HG03432 (cell line): ENCODE measurements around the gene SLC25A26.

ENCODE experiments used
- ATAC-seq: cut with Tn5 transposase; IDR thresholded peaks from one replicate; pipeline ENCODE4 v1.9.1; 2021; ENCODE audit warnings: mild to moderate bottlenecking, moderate library complexity; ENCODE audit not compliant: unreplicated experiment

The SLC25A26 gene

DNA sequence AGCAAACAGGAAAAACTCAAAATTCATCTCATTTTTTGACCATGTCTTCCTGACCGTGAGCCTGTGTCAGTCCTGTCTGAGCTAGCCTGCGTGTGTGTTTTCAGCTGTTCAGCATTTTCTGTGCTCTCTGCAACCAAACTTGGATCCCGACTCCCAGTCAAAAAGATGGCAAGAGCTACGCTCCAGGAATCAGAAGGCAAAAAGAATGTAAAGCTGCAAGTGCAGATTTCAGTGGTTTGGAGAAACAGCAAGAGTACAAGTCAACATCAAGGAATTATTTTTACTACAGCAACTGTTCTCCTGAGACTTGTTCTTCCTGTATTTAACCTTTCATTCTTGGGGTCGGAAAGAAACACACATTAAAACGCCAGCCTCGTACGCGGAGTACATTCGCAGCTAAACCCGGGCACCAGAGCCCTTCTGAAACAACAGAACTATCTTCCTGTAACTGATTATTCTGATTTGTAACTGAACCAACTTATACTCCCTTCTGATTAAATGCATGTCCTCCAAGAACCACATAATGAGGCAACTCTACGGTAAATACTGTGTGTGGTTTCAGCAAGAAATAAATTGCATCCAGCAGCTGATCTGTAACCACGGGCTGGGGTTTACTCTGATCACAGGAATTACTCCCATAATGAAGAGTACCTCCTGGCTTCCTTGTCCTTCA is 172.7 kb downstream of the SLC25A26 start:
- peak; percentile 21 for ATAC-seq

DNA sequence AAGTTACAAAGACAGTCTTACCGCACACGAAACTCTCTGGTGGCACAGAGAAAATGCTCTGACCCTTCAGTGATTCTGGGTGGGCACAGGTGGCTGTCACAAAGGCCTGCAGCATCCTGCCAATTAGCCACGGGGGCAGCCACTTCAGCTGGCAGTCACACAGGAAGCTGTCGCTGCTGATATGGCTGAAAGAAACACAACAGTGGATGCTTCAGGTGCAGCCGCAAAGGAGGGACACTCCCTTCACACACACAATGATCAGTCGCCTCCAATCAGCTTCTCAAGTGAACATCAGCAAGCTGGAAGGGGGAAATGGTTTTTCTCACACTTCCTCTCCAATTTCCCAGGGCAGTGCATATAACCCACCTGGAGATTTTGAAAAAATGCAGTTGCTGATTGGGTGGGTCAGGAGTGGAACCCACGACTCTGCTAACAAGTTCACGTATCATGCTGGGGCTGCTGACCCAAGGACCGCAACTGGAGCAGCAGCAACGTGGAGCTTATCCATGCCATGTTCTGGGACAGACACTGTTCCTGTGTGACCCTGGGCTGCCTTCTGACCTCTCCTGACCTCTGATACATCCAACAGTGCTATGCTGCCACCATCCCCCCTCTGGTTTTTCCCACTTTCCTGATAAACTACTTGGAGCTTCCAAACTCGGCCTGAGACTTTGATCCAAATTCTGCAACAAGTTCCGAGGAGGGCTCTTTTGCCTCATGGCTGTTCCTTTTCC is 173.4 kb downstream of the SLC25A26 start:
- ATAC-seq, result peak; percentile 89

DNA sequence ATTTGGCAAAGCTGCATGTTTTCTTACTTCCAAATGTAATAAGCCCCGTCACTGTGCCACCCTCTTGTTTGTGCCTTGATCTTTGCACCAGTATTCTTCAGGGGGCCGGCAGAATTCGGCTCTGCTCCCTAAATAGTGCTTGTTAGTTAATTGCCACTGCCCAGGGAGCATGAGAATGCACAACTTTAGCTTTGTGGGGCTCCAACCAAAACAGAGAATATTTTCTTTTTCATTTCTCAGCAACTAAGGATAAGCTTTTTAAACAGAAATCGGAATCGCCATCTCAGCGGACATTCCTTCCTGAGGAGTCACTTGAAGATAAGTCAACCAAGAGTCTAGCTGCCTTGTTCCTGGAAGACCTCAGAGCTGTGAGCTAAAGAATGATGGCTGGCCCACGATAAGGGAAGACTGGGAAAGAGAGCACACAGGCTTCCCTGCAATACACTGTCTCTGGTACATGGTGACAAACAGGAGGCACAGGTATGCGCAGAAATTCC is 174.0 kb downstream of the SLC25A26 start:
- no peak for ATAC-seq

DNA sequence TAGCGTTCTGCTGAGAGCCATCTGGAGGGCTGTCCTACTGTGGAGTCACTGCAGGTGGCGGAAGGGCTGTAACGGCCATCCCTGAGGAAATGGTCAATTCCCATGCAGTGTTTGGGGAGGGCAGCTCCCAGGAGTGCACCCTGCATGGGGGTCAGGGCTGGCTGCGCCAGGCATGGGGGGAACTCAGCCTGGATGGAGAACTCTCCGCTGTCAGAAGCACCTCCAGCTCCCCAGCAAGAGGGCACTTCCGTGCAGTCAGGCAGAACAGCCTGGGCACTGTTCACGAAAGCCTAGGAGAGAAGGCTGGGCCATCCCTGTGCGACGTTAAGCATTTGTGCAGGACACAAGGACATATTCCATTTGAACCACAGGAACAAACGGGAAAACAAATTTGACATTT is 174.8 kb downstream of the SLC25A26 start:
- ATAC-seq, result no peak

DNA sequence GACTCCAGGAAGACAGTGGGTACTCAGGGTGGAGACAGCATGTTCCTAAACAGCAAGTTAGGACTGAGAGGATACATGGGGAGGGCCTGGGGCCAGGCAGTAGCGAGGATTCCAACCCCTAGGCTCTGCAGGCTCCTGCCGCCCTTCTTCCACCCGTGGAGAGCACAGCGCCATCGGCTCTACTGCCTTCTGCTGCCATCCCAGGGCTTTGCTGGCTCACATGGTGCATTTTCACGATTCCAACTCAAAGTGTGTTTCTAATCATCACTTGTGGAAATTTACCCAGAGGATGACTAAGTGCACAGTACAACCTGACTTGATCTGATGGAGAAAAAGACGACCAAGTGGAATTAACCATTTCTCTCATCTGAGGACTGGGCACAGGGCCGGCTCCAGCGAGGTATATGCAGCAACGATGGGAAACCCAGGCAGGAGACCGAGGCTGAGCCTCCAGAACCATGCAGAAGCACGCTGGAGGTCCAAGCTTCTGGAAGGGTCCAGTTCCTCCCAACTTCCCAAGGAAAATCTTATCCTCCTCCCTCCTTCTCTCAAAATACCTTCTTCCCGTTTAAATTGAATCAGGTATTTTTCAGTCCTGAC is 175.5 kb downstream of the SLC25A26 start:
- no peak for ATAC-seq

DNA sequence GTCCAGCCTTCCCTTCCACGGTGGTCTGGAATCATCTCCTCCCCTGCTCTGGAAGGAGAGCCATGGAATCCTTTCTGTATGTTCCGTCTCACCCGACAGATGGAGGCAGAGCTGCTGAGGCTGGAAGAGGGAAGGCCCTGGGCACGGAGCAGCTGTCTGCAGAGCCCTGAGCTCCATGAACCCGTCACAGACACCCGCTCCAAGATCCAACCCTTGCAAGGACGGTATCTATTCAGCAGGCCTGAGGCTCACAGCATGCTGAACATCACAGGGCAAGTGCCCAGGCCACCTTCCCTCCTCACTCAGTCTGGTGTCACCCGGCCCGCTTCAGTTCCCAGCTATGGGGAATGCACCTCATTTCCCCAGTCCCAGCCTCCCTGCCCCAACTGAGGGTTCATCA is 176.1 kb downstream of the SLC25A26 start:
- no peak for ATAC-seq

DNA sequence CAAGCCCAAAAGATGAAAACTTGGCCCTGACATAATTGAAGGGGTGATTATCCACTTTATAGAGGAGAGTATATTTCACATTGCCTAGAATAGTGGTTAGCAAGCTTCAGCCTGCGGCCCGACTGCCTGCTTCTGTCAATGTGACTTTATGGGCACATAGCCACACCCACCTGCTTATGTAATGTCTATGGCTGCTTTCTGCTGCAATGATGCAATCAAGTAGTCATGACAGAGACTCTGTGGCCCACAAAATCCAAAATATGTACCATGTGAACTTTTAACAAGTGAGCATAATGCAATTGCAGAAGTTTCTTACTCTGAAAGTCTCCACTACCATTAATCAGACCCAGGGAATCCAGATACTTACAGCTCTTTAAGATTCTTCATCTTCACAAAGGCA is 176.9 kb downstream of the SLC25A26 start:
- no peak for ATAC-seq

DNA sequence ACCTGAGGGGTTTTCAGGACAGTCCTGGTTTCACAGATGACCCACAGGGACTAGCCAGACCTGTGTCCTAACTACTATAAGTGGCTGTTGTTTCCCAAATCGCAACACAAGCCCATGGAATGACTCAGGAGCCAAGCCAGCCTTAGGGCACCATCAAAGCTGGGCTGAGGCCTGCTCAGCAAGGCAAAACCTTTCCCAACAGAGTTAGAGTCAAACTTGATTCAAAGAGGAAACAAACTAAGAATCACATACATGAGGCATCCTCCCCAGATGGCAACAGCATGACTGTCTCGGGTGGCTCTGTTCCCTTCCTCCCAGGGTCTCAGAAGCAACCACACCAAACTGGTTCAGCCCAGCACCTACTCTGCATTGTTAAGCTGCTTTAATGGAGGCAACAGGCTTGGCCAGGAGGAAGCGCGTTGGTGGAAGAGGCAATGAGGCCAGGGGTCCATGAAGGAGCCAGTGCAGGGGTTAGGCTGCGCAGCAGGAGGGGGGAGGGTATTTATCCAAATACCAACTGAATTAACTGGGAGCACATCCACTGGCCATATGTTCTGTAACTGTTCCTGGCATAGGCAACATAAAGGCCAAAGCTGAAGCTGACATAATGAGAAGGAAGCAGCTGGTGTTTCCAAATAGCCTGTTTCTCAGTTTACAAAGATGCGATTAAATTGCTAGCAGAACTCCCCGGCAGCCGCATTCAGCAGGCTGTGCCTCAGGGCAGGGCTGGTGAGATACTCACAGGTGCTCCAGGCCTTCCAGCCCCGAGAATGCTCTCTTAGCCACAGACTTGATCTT is 177.6 kb downstream of the SLC25A26 start:
- no peak for ATAC-seq

DNA sequence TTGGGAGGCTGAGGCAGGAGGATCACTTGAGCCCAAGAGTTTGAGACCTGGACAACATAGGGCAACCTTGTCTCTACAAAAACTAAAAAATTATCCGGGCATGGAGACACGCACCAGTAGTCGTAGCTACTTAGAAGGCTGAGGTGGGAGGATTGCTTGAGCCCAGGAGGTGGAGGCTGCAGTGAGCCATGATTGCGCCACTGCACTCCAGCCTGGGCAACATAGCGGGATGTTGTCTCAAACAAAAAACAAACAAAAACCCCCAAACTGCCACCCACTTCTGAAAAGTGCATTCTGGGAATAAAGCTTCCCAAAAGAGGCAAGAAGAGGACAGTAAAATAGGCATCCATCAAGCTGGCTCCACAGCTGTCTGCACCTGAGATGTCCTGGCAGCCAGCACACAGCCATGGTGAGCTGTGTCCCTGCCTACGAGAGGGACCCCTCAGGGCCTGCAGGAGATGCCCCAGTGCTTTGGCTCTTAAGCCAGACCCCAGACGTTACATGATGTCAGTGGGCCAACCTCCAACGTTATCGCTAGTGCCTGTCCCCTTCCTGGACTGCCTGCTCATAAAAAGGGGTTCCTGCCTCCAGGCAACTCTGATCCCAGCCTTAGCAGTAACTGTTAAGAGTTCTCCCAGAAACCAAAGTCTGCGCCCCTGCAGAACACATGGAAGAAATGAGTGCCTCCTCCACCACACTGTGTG is 178.9 kb downstream of the SLC25A26 start:
- no peak for ATAC-seq

DNA sequence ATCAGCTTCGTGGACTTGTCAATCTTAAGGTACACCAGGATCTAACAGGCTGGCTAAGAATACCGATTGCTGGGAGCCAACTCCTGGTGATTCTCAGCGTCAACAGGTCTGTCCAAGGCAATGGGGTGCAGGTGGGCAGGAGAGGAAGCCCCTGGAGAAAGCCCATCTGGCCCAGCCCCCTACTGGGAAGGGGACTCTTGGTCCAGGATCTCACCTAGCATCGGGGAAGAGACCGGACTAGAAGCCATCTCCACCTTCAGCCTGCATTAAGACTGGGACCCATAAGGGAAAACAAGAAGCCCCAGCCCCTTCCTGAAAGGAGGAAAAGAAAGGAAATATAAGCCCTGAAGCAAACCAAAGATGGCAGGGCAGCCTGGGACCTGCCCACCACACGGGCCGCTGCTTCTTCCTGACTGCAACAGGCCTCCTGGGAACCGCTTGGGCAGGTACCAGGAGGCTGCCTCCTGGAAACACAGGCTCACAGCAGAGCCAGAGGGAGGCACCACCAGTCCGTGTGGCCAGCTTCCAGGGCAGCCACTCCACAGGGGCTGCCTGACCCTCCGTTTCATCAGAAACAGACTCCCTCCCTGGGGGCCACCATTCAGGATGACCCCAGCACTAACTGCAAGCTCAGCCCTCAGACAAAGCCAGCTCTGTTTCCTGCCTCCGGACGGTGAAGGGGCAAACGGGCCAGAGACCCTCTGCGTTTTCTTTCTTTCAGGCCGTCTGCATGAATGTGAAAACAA is 179.8 kb downstream of the SLC25A26 start:
- ATAC-seq, result no peak

DNA sequence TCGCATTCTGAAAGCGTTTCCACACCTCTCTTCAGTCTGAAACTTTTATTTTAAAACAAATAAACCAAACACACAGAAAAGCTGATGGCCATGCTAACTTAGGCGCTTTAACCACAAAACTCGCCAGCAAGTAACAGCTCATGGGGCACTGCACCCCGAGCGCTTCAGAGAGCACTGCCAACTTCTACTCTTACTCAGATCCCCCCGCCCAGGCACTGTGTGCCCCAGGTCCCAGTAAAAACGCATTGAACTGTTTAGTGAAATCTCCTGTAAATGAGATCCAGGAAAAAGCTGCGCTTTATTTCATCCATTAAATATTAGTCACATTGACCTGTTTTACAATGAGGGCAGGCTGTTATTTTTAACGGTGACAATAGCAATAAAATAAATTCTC is 180.4 kb downstream of the SLC25A26 start:
- ATAC-seq, result no peak

DNA sequence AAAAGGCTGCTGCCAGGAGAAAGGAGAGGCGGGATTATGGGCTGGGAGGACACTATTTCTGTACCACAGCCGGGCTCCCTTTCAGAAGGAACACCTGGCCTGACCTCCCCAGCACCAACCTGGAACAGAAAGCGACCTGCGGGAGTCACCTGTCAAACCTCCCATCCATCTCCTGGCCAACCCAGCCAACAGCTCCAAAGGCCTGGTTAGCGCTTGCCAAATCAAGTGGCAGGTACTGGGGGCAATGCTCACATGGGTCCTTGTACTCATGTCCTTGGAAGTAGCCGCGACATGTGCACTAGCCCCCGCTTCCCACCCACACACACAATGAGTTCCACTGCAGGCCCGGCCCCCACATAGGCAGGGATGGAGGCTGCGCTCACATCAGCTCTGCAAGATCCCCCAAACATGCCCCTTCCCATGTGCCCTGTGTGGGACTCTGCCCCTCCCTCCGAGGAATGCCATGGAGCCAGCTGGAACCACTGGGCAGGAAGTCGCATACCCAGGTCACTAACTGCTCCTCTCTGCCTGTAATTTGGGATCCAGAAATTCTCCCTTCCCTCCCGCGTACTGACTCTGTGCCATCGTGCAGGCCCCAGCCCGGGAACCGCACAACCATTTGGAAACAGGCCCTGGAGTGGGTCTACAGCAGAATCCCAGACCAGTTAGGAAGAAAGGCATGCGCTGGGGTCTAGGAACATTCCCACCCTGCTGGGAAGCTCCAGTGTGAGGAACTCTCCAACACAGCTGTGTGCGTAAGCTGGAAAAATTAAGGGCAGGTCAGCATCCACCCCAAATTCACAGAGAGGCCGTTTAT is 181.1 kb downstream of the SLC25A26 start:
- ATAC-seq, result no peak

DNA sequence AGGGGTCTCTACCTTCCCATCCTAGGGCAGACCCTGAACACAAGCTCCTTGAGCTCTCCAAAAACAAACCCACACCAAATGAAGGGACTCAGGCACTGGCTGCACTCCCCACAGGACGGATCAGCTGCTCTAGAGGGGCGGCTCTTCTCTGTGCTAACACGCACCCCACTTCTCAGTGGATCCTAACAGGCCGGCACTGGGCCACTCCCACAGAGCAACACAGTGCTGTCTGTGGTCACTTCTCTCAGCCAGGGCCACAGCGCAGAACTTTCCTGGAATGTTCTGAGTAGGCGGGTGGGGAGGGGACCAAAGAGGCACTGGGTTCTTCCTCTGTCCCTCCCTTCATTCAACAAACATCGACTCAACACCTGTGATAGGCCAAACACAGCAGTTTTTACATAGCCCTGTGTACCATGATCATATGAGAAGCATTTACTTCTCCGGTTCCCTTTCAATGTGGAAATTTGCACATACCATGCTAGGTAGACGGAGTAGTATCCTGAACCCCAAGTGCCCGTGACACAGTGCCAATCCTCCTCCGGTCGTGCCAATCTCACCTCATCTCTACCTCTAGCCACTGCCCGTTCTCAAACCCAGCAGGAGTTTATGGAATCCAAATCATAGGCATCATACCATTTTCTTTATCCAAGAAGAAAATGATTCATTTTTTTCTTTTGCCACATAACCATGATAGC is 181.9 kb downstream of the SLC25A26 start:
- ATAC-seq, result no peak

DNA sequence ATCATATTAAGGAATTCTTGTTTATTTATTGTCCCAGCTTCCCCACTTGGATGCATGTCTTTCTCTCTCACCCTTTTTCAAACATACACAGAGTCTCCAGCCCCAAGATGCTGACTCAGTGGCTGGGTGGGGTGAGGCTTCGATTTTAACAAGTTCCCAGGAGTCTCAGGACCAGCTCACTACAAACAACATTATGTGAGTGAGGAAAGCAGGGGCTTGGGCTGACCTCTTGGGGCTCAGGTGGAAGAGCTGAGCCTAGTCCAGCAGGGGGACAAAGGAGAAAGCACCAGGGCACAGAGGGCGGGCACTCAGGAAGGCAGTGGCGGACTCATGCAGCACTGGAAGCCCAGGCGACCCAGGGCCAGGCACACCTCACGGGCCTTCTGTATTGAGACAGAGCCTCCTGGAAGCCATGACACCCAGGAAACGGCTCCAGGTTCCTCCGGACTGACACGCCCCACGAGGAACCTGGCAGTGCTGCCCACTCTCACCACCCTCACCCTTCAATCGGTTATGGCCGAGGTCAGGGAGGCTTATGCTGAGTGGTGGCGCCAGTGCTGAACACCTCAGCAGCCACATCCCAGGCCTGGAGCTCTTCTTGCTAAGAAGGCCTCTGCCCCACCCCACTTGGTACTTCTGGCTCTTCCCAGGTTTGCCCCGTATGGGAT is 182.7 kb downstream of the SLC25A26 start:
- ATAC-seq, result no peak

DNA sequence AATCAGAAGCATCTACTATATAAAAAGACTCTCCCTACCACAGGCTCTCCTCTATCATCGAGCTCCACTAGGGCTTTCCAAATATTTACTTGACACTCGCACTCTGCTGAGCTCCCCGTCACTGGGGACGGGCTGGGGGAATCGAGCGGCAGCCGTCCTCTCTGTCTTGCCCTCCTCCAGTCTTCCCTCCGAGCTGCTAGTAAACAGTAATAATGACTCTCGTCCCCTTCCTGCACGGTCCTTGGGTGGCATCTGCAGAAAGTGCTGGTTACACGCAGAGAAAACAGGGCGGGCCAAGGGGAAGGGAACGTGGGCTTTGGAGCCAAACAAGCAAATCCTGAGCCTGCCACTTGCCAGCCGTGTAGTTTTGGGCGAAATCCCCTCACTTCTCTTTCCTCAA is 183.4 kb downstream of the SLC25A26 start:
- no peak for ATAC-seq

DNA sequence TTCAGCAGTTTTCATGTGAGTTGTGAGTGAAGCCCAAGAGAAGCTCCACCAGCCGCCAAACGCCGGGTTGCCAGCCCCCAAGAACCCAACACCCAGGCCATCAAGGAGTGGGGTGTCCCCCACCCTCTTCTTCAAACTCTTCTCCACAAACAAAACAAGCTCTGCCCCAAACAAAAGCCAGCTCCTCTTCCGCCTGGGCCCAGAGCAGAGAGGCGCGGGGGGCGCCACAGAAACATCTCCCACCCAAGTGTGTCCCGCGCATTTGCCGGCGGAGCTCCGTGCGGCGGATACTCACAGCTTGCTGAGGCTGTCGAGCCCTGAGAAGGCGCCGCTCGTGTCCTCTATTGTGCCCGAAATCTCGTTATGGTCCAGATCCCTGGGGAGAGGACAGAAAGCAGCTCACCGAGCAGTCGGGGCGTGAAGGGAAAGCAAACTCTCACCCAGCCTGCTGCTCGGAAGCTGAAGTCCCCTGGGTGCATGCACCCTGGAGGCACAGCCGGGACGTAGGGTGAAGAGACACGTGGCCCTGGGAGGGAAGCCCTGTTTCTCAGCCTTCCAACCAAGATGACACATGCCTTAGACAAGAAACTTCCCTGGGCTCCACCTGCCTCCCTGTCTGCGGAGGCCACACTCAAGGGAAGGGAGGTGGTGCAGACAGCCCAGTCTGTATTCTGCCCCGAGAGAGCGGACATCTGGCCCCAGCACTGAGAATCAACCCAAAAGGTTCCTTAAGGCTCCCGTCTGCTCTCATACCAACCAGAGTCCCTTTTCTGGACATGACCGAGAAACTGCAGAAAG is 184.3 kb downstream of the SLC25A26 start:
- no peak for ATAC-seq

DNA sequence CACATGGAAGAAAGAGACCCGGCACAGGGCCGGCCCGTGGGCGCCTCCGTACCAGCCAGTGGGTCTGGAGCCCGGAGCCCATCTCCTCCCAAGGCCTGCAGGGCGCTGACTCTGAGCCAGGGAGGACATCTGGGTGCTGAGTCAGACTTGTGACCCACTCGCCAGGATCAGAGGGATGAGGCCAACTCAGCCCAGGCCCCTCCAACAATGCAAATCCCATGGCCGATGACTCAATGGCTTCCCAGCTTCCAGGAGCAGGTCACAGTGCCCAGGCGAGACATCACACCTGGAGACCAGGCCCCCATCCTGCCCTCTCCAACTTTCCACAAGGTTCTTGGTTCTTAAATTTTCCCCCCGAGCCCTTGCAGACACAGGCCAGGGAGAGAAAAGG is 184.9 kb downstream of the SLC25A26 start:
- no peak for ATAC-seq
